SK-N-SH (cell line): ENCODE results near the gene RILPL2. TPM values are rescaled to one million over a fixed set of nuclear protein-coding genes. Genes with fewer than 3 reads are reported as not detected.

Experiments
- CTCF ChIA-PET: fragments of 300-600, 350-600 bp; formaldehyde crosslinking; extraction: SDS; loops from one replicate; lab custom pipeline; 2021; lab: Yijun Ruan, JAX
- POLR2A ChIA-PET: fragments of 350-600 bp; sonication (Branson Sonifier 250); formaldehyde crosslinking; extraction: SDS; loops from one replicate; lab custom pipeline; 2020; ENCODE audit warnings: antibody characterized with exemption, inconsistent platforms; lab: Yijun Ruan, JAX
- DNase-seq: peaks from one replicate; pipeline ENCODE4 v3.0.0; 2012
- H2AFZ ChIP-seq: fragments of 200-600 bp; sonication (generic); 2 replicates; pipeline ENCODE4 v1.8.1; 2016; ENCODE audit warnings: antibody characterized with exemption, mild to moderate bottlenecking, low read depth
- H3F3A ChIP-seq: fragments of 200-600 bp; sonication (generic); replicated peaks from 2 replicates; pipeline ENCODE3; 2016; ENCODE audit warnings: antibody characterized with exemption, mild to moderate bottlenecking; ENCODE audit not compliant: insufficient read depth
- H3K27ac ChIP-seq, 2 experiments: fragments of 200-500 bp in 1 of 2; fragments of 200-600 bp in 1 of 2; sonication (Bioruptor generic) in 1 of 2; sonication (generic), shearing (Covaris generic) in 1 of 2; 2 replicates each; pipeline versions ENCODE4 v1.5.1 to v1.6.1; 2014 to 2016; ENCODE audit warnings: low read depth in 2 of 2, inconsistent platforms in 1 of 2, low read length in 1 of 2, mild to moderate bottlenecking in 1 of 2, mixed read lengths in 1 of 2
- H3K27me3 ChIP-seq: fragments of 200-600 bp; sonication (generic), shearing (Covaris generic); 2 replicates; pipeline ENCODE4 v1.6.1; 2016; ENCODE audit warnings: mixed run types; ENCODE audit not compliant: insufficient read depth
- H3K36me3 ChIP-seq, 2 experiments: fragments of 200-500 bp in 1 of 2; fragments of 200-600 bp in 1 of 2; sonication (Bioruptor generic) in 1 of 2; sonication (generic) in 1 of 2; replicated peaks in 1 of 2; 2 replicates each; pipeline versions ENCODE3 to v1.5.1; 2014 to 2016; ENCODE audit warnings: low read length in 1 of 2, mild to moderate bottlenecking in 1 of 2; ENCODE audit not compliant: insufficient read depth in 2 of 2, control insufficient read depth in 1 of 2
- H3K4me1 ChIP-seq, 2 experiments: fragments of 200-500 bp in 1 of 2; fragments of 200-600 bp in 1 of 2; sonication (Bioruptor generic) in 1 of 2; sonication (generic), shearing (Covaris generic) in 1 of 2; 2 replicates each; pipeline versions ENCODE4 v1.5.1 to v1.6.1; 2014 to 2016; ENCODE audit warnings: low read depth in 1 of 2, low read length in 1 of 2, mixed run types in 1 of 2; ENCODE audit not compliant: insufficient read depth in 2 of 2, control insufficient read depth in 1 of 2
- H3K4me2 ChIP-seq: fragments of 200-600 bp; sonication (generic), shearing (Covaris generic); 2 replicates; pipeline ENCODE4 v1.6.1; 2017; ENCODE audit warnings: mixed run types
- H3K4me3 ChIP-seq, 2 experiments: fragments of 200-500 bp in 1 of 2; fragments of 200-600 bp in 1 of 2; sonication (Bioruptor generic) in 1 of 2; sonication (generic), shearing (Covaris generic) in 1 of 2; 2 replicates each; pipeline versions ENCODE4 v1.5.1 to v1.8.1; 2014 to 2016; ENCODE audit warnings: low read depth in 2 of 2, inconsistent platforms in 1 of 2, low read length in 1 of 2, mild to moderate bottlenecking in 1 of 2, mixed read lengths in 1 of 2, moderate library complexity in 1 of 2
- H3K79me2 ChIP-seq: fragments of 200-600 bp; sonication (generic); 2 replicates; pipeline ENCODE4 v1.8.1; 2017; ENCODE audit warnings: mild to moderate bottlenecking; ENCODE audit not compliant: insufficient read depth
- H3K9ac ChIP-seq: fragments of 200-600 bp; sonication (generic); 2 replicates; pipeline ENCODE4 v1.6.1; 2017; ENCODE audit warnings: mixed run types
- H3K9me2 ChIP-seq: fragments of 200-600 bp; sonication (generic); 2 replicates; pipeline ENCODE4 v1.6.1; 2017; ENCODE audit warnings: mixed run types
- H3K9me3 ChIP-seq: fragments of 200-600 bp; sonication (generic); 2 replicates; pipeline ENCODE4 v1.6.1; 2017; ENCODE audit warnings: mixed run types, mild to moderate bottlenecking, moderate library complexity
- H4K20me1 ChIP-seq: fragments of 200-600 bp; sonication (generic); 2 replicates; pipeline ENCODE4 v1.6.1; 2017; ENCODE audit warnings: mild to moderate bottlenecking, mixed run types; ENCODE audit not compliant: insufficient read depth
- CHD2 ChIP-seq: fragments of 150-350 bp; IDR thresholded peaks from 2 replicates; pipeline ENCODE4 v1.6.1; 2018; ENCODE audit warnings: low read length; ENCODE audit not compliant: partially characterized antibody
- EP300 ChIP-seq, 2 experiments: IDR thresholded peaks; 2 replicates each; pipeline versions ENCODE4 v1.4.0 to v1.6.1; 2012; ENCODE audit warnings: borderline replicate concordance in 1 of 2, low read depth in 1 of 2, low read length in 1 of 2
- FOXM1 ChIP-seq: IDR thresholded peaks from 2 replicates; pipeline ENCODE4 v1.4.0; 2012; ENCODE audit warnings: low read depth, mild to moderate bottlenecking
- GATA2 ChIP-seq: sonication (generic); formaldehyde crosslinking; IDR thresholded peaks from 2 replicates; pipeline ENCODE4 v1.5.0; 2020; ENCODE audit warnings: mild to moderate bottlenecking, missing genetic modification reagents
- JUND ChIP-seq: IDR thresholded peaks from 2 replicates; pipeline ENCODE4 v1.4.0; 2012
- MEF2A ChIP-seq: IDR thresholded peaks from 2 replicates; pipeline ENCODE4 v1.4.0; 2012; ENCODE audit warnings: low read depth, borderline replicate concordance
- MXI1 ChIP-seq: IDR thresholded peaks from 2 replicates; pipeline ENCODE4 v1.6.1; 2012; ENCODE audit warnings: mild to moderate bottlenecking, low read depth, low read length, improper control_type of control experiment
- NFIC ChIP-seq: IDR thresholded peaks from 2 replicates; pipeline ENCODE4 v1.4.0; 2012; ENCODE audit warnings: borderline replicate concordance
- NRF1 ChIP-seq: IDR thresholded peaks from 2 replicates; pipeline ENCODE4 v1.6.1; 2012; ENCODE audit warnings: low read depth, mild to moderate bottlenecking, low read length
- POLR2AphosphoS5 ChIP-seq: IDR thresholded peaks from 2 replicates; pipeline ENCODE4 v1.6.1; 2012; ENCODE audit warnings: low read depth, low read length
- RAD21 ChIP-seq: IDR thresholded peaks from 2 replicates; pipeline ENCODE4 v1.6.1; 2012; ENCODE audit warnings: mild to moderate bottlenecking, low read length
- RFX5 ChIP-seq: IDR thresholded peaks from 2 replicates; pipeline ENCODE4 v1.6.1; 2012; ENCODE audit warnings: mild to moderate bottlenecking, improper control_type of control experiment, low read length
- RXRA ChIP-seq: IDR thresholded peaks from 2 replicates; pipeline ENCODE4 v1.4.0; 2012; ENCODE audit warnings: low read depth, mild to moderate bottlenecking, borderline replicate concordance
- SIN3A ChIP-seq: IDR thresholded peaks from 2 replicates; pipeline ENCODE4 v1.6.1; 2012; ENCODE audit warnings: low read depth, mild to moderate bottlenecking, low read length, moderate library complexity, borderline replicate concordance
- SMC3 ChIP-seq: IDR thresholded peaks from 2 replicates; pipeline ENCODE4 v1.6.1; 2012; ENCODE audit warnings: low read depth, low read length, improper control_type of control experiment
- TAF1 ChIP-seq: IDR thresholded peaks from 2 replicates; pipeline ENCODE4 v1.6.1; 2012; ENCODE audit warnings: low read depth, mild to moderate bottlenecking, low read length, moderate library complexity, borderline replicate concordance
- TCF12 ChIP-seq: IDR thresholded peaks from 2 replicates; pipeline ENCODE4 v1.4.0; 2012
- YY1 ChIP-seq: IDR thresholded peaks from 2 replicates; pipeline ENCODE4 v1.4.0; 2012; ENCODE audit warnings: low read depth, mild to moderate bottlenecking
- WGBS: methylation state at CpG from one replicate; pipeline ENCODE4 v1.1.6; 2017; ENCODE audit warnings: low lambda C conversion rate; 5-methylcytosine and 5-hydroxymethylcytosine counted together
- polyA plus RNA-seq, 3 experiments: library from polyadenylated mRNA; depleted of rRNA; stranded (reverse); fragments of >200 nt; gene quantifications; 2 replicates each; pipeline ENCODE4 v1.2.3, GENCODE V29; 2012
- TF ChIP-seq, protein P1 (sequence below): fragments of 150-350 bp; IDR thresholded peaks from 2 replicates; pipeline ENCODE4 v1.6.1; 2016; ENCODE audit warnings: mild to moderate bottlenecking, low read depth, low read length
- TF ChIP-seq, protein P2 (sequence below): IDR thresholded peaks from 2 replicates; pipeline ENCODE4 v1.4.0; 2012; ENCODE audit warnings: low read depth, borderline replicate concordance
- TF ChIP-seq, protein P3 (sequence below): IDR thresholded peaks from 2 replicates; pipeline ENCODE4; 2012
- TF ChIP-seq, protein P4 (sequence below): IDR thresholded peaks from 2 replicates; pipeline ENCODE4 v1.4.0; 2012; ENCODE audit warnings: low read depth, borderline replicate concordance
- TF ChIP-seq, protein P5 (sequence below): IDR thresholded peaks from 2 replicates; pipeline ENCODE4 v1.6.1; 2012; ENCODE audit warnings: mild to moderate bottlenecking, low read depth, low read length, moderate library complexity

The RILPL2 gene
- polyA plus RNA-seq, 1 of the 3 experiments (the other 2 are of a cell fraction), result 5.0 TPM

DNA sequence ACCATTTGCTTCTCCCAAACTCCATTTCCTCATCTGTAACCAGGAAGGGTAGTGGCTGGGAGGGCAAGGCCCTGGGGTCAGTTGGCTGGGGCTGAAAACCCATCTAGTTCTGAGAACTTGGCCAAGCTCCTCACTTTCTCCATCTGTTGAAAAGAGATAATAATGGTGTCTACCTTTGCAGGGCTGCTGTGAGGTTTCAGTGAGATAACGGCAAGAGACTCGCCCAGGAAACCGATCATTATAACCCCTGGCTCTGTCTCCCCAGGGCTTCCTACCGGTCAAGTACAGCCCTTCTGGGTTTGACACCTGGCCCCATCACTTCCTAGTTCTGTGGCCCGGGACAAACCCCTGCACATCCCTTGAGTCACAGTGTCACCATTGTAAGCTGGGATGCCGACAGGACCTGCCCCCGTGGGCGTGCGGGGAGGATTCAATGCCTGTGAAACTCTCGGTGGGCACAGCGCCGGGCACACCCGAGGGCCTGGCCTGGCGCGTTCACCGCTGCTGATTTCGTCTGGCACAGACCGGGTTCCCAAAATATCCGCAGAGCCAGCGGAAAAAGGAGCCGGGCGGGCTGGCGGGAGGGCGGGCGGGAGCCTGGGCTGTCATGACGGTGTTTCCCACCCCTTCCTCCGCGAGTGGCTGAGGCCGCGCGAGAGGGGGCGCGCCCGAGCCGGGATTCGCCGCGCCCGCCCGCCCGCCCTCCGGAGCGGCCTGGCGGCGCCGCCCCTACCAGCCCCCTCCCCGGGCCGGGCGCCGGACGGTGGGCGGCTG is 48.1 kb downstream of the RILPL2 start:
- H3K27ac ChIP-seq, result peak overlapping the region; percentile 76 to 77
- H2AFZ ChIP-seq, result peak overlapping the region; percentile 95
- peak overlapping the region; percentile 67 to 77 for H3K4me3 ChIP-seq
- peak overlapping the region; percentile 77 for H3K9ac ChIP-seq
- H3K9me3 ChIP-seq, result no peaks in the 10 kb centered on the region
- ChIA-PET CTCF (interaction anchor here (0.7 to 1.0 kb wide), 2 partner anchors 22 to 23 kb away, joined by 3 to 4 read pairs; no protein-coding TSS in a partner anchor), POLR2A (interaction anchor here (1.0 kb wide), 1 partner anchor 214 kb away, joined by 3 read pairs; no protein-coding TSS in a partner anchor)
- DNase-seq, result peak; percentile 98
- H3K9me2 ChIP-seq, result no peaks in the 10 kb centered on the region
- peaks cover 10 to 17% of the 10 kb centered on the region in 2 experiments; a peak in 3 of 4 replicates for H3K4me1 ChIP-seq
- H3K36me3 ChIP-seq, result peaks cover 16 to 25% of the 10 kb centered on the region in 2 experiments
- no peaks in the 10 kb centered on the region for H3K27me3 ChIP-seq
- peaks cover 25% of the 10 kb centered on the region for H3F3A ChIP-seq
- H4K20me1 ChIP-seq, result peaks cover 7% of the 10 kb centered on the region
- 3% methylated on average over 6 of the region's 52 CpGs for WGBS
- H3K79me2 ChIP-seq, result peaks cover 83% of the 10 kb centered on the region
- peak overlapping the region; percentile 99 for H3K4me2 ChIP-seq
- TF ChIP-seq GATA2 (CRISPR knock-in tag), result no peak
- TF ChIP-seq, protein P1, sequence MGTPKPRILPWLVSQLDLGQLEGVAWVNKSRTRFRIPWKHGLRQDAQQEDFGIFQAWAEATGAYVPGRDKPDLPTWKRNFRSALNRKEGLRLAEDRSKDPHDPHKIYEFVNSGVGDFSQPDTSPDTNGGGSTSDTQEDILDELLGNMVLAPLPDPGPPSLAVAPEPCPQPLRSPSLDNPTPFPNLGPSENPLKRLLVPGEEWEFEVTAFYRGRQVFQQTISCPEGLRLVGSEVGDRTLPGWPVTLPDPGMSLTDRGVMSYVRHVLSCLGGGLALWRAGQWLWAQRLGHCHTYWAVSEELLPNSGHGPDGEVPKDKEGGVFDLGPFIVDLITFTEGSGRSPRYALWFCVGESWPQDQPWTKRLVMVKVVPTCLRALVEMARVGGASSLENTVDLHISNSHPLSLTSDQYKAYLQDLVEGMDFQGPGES, result no peak
- no peak for TF ChIP-seq RXRA
- TF ChIP-seq YY1, result no peak
- TF ChIP-seq JUND, result no peak
- TF ChIP-seq MXI1, result peak; percentile 67
- TF ChIP-seq CHD2, result peak; percentile 59
- TF ChIP-seq, protein P2, sequence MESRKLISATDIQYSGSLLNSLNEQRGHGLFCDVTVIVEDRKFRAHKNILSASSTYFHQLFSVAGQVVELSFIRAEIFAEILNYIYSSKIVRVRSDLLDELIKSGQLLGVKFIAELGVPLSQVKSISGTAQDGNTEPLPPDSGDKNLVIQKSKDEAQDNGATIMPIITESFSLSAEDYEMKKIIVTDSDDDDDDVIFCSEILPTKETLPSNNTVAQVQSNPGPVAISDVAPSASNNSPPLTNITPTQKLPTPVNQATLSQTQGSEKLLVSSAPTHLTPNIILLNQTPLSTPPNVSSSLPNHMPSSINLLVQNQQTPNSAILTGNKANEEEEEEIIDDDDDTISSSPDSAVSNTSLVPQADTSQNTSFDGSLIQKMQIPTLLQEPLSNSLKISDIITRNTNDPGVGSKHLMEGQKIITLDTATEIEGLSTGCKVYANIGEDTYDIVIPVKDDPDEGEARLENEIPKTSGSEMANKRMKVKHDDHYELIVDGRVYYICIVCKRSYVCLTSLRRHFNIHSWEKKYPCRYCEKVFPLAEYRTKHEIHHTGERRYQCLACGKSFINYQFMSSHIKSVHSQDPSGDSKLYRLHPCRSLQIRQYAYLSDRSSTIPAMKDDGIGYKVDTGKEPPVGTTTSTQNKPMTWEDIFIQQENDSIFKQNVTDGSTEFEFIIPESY, result no peak
- TF ChIP-seq, protein P3, sequence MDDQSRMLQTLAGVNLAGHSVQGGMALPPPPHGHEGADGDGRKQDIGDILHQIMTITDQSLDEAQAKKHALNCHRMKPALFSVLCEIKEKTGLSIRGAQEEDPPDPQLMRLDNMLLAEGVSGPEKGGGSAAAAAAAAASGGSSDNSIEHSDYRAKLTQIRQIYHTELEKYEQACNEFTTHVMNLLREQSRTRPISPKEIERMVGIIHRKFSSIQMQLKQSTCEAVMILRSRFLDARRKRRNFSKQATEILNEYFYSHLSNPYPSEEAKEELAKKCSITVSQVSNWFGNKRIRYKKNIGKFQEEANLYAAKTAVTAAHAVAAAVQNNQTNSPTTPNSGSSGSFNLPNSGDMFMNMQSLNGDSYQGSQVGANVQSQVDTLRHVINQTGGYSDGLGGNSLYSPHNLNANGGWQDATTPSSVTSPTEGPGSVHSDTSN, result no peak
- TF ChIP-seq, protein P4, sequence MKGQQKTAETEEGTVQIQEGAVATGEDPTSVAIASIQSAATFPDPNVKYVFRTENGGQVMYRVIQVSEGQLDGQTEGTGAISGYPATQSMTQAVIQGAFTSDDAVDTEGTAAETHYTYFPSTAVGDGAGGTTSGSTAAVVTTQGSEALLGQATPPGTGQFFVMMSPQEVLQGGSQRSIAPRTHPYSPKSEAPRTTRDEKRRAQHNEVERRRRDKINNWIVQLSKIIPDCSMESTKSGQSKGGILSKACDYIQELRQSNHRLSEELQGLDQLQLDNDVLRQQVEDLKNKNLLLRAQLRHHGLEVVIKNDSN, result no peak
- TF ChIP-seq POLR2AphosphoS5, result no peak
- TF ChIP-seq, protein P5, sequence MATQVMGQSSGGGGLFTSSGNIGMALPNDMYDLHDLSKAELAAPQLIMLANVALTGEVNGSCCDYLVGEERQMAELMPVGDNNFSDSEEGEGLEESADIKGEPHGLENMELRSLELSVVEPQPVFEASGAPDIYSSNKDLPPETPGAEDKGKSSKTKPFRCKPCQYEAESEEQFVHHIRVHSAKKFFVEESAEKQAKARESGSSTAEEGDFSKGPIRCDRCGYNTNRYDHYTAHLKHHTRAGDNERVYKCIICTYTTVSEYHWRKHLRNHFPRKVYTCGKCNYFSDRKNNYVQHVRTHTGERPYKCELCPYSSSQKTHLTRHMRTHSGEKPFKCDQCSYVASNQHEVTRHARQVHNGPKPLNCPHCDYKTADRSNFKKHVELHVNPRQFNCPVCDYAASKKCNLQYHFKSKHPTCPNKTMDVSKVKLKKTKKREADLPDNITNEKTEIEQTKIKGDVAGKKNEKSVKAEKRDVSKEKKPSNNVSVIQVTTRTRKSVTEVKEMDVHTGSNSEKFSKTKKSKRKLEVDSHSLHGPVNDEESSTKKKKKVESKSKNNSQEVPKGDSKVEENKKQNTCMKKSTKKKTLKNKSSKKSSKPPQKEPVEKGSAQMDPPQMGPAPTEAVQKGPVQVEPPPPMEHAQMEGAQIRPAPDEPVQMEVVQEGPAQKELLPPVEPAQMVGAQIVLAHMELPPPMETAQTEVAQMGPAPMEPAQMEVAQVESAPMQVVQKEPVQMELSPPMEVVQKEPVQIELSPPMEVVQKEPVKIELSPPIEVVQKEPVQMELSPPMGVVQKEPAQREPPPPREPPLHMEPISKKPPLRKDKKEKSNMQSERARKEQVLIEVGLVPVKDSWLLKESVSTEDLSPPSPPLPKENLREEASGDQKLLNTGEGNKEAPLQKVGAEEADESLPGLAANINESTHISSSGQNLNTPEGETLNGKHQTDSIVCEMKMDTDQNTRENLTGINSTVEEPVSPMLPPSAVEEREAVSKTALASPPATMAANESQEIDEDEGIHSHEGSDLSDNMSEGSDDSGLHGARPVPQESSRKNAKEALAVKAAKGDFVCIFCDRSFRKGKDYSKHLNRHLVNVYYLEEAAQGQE, result no peak
- no peak for TF ChIP-seq EP300 (IDR thresholded peaks at IDR 0.05; ENCODE audit: borderline replicate concordance in 1 of 2, low read depth in 1 of 2, low read length in 1 of 2)
- no peak for TF ChIP-seq RAD21
- TF ChIP-seq MEF2A, result no peak
- TF ChIP-seq NFIC, result no peak
- TF ChIP-seq TAF1, result no peak
- no peak for TF ChIP-seq NRF1
- no peak for TF ChIP-seq TCF12
- TF ChIP-seq SMC3, result no peak
- 0 out of 2 replicates have a peak, but pooled peaks have one; percentile 32 for TF ChIP-seq RFX5
- no peak for TF ChIP-seq SIN3A
- no peak for TF ChIP-seq FOXM1
